Cerebellar cortex (tissue), 1 donor: ENCODE measurements around the gene TAPBP.

Source experiments
- DNase-seq: peaks from one replicate; pipeline ENCODE4 v3.0.0-alpha.2; 2015; ENCODE audit warnings: low spot score

The TAPBP gene

GRCh38 chr6:33319939-33320314 is 6.0 kb upstream of the TAPBP start:
- DNase-seq, result no peak

- peak; percentile 28 for DNase-seq
Observed at GRCh38 chr6:33318426-33319073, 4.7 kb upstream of the TAPBP start.

- DNase-seq, result peak; percentile 100
Observed at GRCh38 chr6:33317669-33318425, 4.0 kb upstream of the TAPBP start, which contains the start of gene ZBTB22. ZBTB22 (minus strand) TSS chr6:33317744; CDS start chr6:33316916, 828 bp downstream.

GRCh38 chr6:33317419-33317668 is 3.5 kb upstream of the TAPBP start:
- DNase-seq, result no peak

- no peak for DNase-seq
Observed at GRCh38 chr6:33316603-33317418, 2.9 kb upstream of the TAPBP start.

- DNase-seq, result no peak
Observed at GRCh38 chr6:33315793-33316602, 2.1 kb upstream of the TAPBP start.

GRCh38 chr6:33314943-33315792 is 1.3 kb upstream of the TAPBP start:
- DNase-seq, result peak; percentile 35

GRCh38 chr6:33314515-33314942 is 651 bp upstream of the TAPBP start:
- DNase-seq, result peak; percentile 70

GRCh38 chr6:33313105-33313708 is 671 bp downstream of the TAPBP start:
- DNase-seq, result peak; percentile 32

GRCh38 chr6:33312361-33313104 is 1.3 kb downstream of the TAPBP start:
- DNase-seq, result peak; percentile 97

- DNase-seq, result no peak
Observed at GRCh38 chr6:33306356-33306755, 7.5 kb downstream of the TAPBP start.

- no peak for DNase-seq
Observed at GRCh38 chr6:33305052-33305451, 8.8 kb downstream of the TAPBP start.

GRCh38 chr6:33304216-33304615 is 9.7 kb downstream of the TAPBP start:
- no peak for DNase-seq

- no peak for DNase-seq
Observed at GRCh38 chr6:33301877-33302276, 12.0 kb downstream of the TAPBP start.

GRCh38 chr6:33299237-33299944 is 14.5 kb downstream of the TAPBP start:
- peak; percentile 93 for DNase-seq

- peak; percentile 36 for DNase-seq
Observed at GRCh38 chr6:33298773-33299236, 15.1 kb downstream of the TAPBP start, which contains the start of gene RGL2. RGL2 (minus strand) TSS chr6:33298942; CDS start chr6:33298610, 332 bp downstream.

- peak; percentile 87 for DNase-seq
Observed at GRCh38 chr6:33297956-33298772, 15.7 kb downstream of the TAPBP start.

- peak; percentile 54 for DNase-seq
Observed at GRCh38 chr6:33297406-33297955, 16.4 kb downstream of the TAPBP start.
